ENCODE results near the gene ERG28. TPM values are rescaled to one million over a fixed set of nuclear protein-coding genes. Genes with fewer than 3 reads are reported as not detected.

The ERG28 gene
- total RNA-seq, 2 donors from 2014 or later = 7.6 to 7.7 TPM

- H3K4me3 ChIP-seq = no peak overlapping the region
- TF ChIP-seq, protein P1, sequence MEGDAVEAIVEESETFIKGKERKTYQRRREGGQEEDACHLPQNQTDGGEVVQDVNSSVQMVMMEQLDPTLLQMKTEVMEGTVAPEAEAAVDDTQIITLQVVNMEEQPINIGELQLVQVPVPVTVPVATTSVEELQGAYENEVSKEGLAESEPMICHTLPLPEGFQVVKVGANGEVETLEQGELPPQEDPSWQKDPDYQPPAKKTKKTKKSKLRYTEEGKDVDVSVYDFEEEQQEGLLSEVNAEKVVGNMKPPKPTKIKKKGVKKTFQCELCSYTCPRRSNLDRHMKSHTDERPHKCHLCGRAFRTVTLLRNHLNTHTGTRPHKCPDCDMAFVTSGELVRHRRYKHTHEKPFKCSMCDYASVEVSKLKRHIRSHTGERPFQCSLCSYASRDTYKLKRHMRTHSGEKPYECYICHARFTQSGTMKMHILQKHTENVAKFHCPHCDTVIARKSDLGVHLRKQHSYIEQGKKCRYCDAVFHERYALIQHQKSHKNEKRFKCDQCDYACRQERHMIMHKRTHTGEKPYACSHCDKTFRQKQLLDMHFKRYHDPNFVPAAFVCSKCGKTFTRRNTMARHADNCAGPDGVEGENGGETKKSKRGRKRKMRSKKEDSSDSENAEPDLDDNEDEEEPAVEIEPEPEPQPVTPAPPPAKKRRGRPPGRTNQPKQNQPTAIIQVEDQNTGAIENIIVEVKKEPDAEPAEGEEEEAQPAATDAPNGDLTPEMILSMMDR (IDR thresholded peaks at IDR 0.05) = no peak
- no peaks in the 10 kb centered on the region for H3K4me1 ChIP-seq (ENCODE audit: control insufficient read depth in 1 of 2, low read depth in 2 of 2)
- no peak for DNase-seq (ENCODE audit: low spot score)
- no peaks in the 10 kb centered on the region for H3K36me3 ChIP-seq
- H3K9me3 ChIP-seq = no peaks in the 10 kb centered on the region
- no peaks in the 10 kb centered on the region for H3K27me3 ChIP-seq (replicated peaks; ENCODE audit: insufficient read depth)
- ATAC-seq (ENCODE audit: insufficient number of reproducible peaks, low FRiP score, low read depth) = no peak
- H3K27ac ChIP-seq = no peak overlapping the region
Measured at GRCh38 chr14:75672605-75673192, 12.0 kb upstream of the ERG28 start.

GRCh38 chr14:75667099-75667765 lies 6.6 kb upstream of the ERG28 start:
- no peaks in the 10 kb centered on the region for H3K27me3 ChIP-seq (replicated peaks; ENCODE audit: insufficient read depth)
- H3K4me3 ChIP-seq = no peak overlapping the region
- no peak for ATAC-seq (ENCODE audit: insufficient number of reproducible peaks, low FRiP score, low read depth)
- TF ChIP-seq, protein P1 (IDR thresholded peaks at IDR 0.05) = no peak
- DNase-seq (ENCODE audit: low spot score) = no peak
- peaks cover 0 to 7% of the 10 kb centered on the region in 2 donors for H3K4me1 ChIP-seq (ENCODE audit: control insufficient read depth in 1 of 2, low read depth in 2 of 2)
- H3K27ac ChIP-seq = no peak overlapping the region
- no peaks in the 10 kb centered on the region for H3K9me3 ChIP-seq
- H3K36me3 ChIP-seq = no peaks in the 10 kb centered on the region

GRCh38 chr14:75662966-75663365 lies 2.3 kb upstream of the ERG28 start:
- Histone ChIP-seq H3K27me3 (replicated peaks; ENCODE audit: insufficient read depth) (no peaks in the 10 kb centered on the region), H3K9me3 (no peaks in the 10 kb centered on the region), H3K4me3 (no peak overlapping the region), H3K27ac (no peak overlapping the region), H3K36me3 (no peaks in the 10 kb centered on the region), H3K4me1 (ENCODE audit: control insufficient read depth in 1 of 2, low read depth in 2 of 2) (peaks cover 4 to 25% of the 10 kb centered on the region in 2 donors)
- TF ChIP-seq, protein P1 (IDR thresholded peaks at IDR 0.05) = no peak
- DNase-seq (ENCODE audit: low spot score) (no peak), ATAC-seq (ENCODE audit: insufficient number of reproducible peaks, low FRiP score, low read depth) (no peak)

DNA sequence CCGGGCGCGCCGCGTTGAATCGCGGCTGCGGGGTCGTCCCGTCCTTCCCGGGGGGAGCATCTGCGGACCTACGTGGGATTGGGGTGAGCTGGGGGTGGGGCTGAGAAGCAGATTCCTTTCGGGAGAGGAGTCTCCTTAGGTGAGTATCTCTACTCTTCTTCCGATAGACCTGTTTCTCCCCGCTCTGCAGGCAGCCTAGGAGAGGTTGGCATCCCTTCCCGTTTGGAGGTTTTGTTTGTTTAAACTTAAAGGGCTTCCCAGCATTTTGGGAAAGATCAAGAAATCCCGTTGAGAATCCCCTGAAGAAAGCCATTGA lies 781 bp upstream of the ERG28 start:
- peaks cover 4 to 25% of the 10 kb centered on the region in 2 donors for H3K4me1 ChIP-seq (ENCODE audit: control insufficient read depth in 1 of 2, low read depth in 2 of 2)
- no peaks in the 10 kb centered on the region for H3K36me3 ChIP-seq
- no peak for DNase-seq (ENCODE audit: low spot score)
- TF ChIP-seq, protein P1 (IDR thresholded peaks at IDR 0.05) = no peak
- peak overlapping the region; percentile 77 for H3K4me3 ChIP-seq
- H3K27ac ChIP-seq = peak overlapping the region; percentile 73 to 85
- ATAC-seq (ENCODE audit: insufficient number of reproducible peaks, low FRiP score, low read depth) = no peak
- H3K9me3 ChIP-seq = no peaks in the 10 kb centered on the region
- H3K27me3 ChIP-seq (replicated peaks; ENCODE audit: insufficient read depth) = no peaks in the 10 kb centered on the region

GRCh38 chr14:75660238-75660629 lies 442 bp downstream of the ERG28 start:
- H3K27me3 ChIP-seq (replicated peaks; ENCODE audit: insufficient read depth) = no peaks in the 10 kb centered on the region
- ATAC-seq (ENCODE audit: insufficient number of reproducible peaks, low FRiP score, low read depth) (no peak), DNase-seq (ENCODE audit: low spot score) (no peak)
- H3K9me3 ChIP-seq = no peaks in the 10 kb centered on the region
- peaks cover 4 to 25% of the 10 kb centered on the region in 2 donors for H3K4me1 ChIP-seq (ENCODE audit: control insufficient read depth in 1 of 2, low read depth in 2 of 2)
- peak overlapping the region; percentile 73 to 85 for H3K27ac ChIP-seq
- TF ChIP-seq, protein P1 (IDR thresholded peaks at IDR 0.05) = no peak
- no peaks in the 10 kb centered on the region for H3K36me3 ChIP-seq
- H3K4me3 ChIP-seq = peak overlapping the region; percentile 77
